Measurements from ENCODE around the gene ZNF354B. TPM values are rescaled to one million over a fixed set of nuclear protein-coding genes. Genes with fewer than 3 reads are reported as not detected.
A peak's percentile ranks its signal among the peaks of the same experiment; 100 is the strongest.
"Not testable (repeated sequence)": the region's sequence is repeated elsewhere in the genome, so short reads cannot be mapped to it uniquely, and the experiment has no call there.

The ZNF354B gene
- total RNA-seq, 2 donors from 2014 or later = 9.8 to 10.4 TPM

DNA sequence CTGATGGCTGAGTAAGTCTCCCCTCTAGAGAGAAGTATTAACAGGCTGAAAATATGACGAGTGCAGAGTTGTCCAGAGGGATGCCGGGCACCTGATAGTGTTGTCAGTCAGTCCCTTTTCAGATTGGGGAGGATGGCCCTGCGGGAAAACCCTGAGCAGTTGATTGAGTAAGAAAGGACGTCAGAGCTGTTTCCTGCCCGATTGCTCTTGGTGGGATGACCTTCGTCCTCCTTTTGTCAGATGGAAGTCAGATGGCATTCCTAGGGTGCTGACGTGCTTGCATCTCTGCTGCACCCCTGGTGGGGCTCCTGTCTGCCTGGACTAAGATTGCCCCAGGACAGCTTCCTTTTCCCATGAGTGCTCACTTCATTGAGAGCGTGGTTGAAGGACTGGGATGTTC, 9.8 kb downstream of the ZNF354B start:
- intact Hi-C loops (cut with DNase I, micrococcal nuclease) = no loop called here
- DNase-seq (no peak), ATAC-seq (no peak)

DNA sequence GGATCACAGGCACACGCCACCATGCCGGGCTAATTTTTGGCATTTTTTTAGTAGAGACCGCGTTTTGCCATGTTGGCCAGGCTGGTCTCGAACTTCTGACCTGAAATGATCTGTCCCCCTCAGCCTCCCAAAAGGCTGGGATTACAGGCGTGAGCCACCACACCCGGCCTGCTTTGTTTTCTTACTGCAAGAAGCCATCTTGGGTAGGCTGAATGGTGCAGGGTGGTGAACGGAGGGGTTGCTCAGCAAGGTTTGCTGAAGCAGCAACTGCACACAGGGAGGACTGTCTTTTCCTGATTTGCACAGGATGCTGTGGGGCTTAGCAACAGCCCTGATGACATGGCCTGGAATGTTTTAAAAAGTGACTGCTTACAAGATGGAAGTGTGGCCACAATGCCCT, 10.7 kb downstream of the ZNF354B start:
- no peak for DNase-seq
- ATAC-seq = no peak

GRCh38 chr5:178872302-178872701, 12.5 kb downstream of the ZNF354B start:
- DNase-seq = no peak
- intact Hi-C loops (cut with DNase I, micrococcal nuclease) = no loop called here
- ATAC-seq = no peak

More for the DNA sequence above, 10.7 kb downstream of the ZNF354B start:
- intact Hi-C loops (cut with DNase I, micrococcal nuclease) = no loop called here

DNA sequence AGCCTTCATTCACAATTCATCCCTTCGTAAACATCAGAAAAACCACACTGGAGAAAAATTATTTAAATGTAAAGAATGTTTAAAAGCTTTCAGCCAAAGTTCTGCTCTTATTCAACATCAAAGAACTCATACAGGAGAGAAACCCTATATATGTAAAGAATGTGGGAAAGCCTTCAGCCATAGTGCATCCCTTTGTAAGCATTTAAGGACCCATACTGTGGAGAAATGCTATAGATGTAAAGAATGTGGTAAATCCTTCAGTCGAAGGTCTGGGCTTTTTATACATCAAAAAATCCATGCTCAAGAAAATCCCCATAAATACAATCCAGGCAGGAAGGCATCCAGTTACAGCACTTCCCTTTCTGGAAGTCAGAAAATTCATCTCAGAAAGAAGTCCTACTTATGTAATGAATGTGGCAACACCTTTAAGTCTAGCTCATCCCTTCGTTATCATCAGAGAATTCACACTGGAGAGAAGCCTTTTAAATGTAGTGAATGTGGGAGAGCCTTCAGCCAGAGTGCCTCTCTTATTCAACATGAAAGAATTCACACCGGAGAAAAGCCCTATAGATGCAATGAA, 23.5 kb downstream of the ZNF354B start:
- intact Hi-C loops (cut with DNase I, micrococcal nuclease); DNase-seq; ATAC-seq: not testable (repeated sequence)

GRCh38 chr5:178883815-178884430, 24.2 kb downstream of the ZNF354B start:
- DNase-seq (no peak), ATAC-seq (no peak)
- intact Hi-C loops (cut with DNase I, micrococcal nuclease) = no loop called here

DNA sequence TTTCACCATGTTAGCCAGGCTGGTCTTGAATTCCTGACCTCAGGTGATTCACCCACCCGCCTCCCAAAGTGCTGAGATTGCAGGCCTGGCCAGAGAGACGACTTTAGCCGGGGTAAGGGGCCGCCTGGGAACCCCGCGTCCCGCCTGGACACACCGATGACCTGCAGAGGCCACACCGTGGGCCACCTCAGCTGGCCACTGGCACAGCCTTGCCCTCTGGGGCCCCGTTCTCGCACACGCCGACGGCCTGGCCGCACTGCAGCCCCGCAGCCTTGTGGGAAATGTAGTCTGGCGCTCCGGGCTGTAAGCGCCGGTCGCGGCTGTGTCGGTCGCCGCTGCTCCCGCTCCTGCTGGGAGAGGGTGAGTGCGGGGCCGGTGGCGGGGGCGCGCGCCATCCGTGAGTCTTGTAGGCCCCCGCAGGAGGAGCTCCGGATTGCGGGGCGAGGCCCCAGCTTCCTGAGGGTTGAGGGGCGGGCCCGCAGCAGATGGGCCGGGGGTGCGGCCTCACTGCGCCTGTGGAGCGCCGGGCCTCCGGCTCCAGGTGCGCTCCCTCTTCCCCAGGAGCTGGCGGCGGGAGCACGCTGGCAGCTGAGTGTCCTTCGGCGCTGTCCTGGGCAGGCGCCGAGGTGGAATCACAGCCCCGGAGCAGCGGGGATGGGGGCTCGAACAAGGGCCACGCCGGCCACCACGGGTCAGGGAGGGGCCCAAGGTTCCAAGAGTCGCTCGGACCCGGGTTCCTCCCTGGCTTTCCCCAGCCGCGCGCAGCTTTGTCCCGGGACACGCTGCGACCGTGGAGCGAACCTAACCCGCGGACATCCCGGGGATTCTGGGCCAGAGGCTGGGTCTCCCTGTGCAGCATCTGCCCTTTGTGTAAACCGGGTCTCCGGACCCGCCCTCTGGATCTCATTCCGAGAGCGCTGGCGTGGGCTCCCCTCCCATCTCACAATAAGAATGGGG, 36.1 kb downstream of the ZNF354B start, which contains the start of gene ZFP2:
TSS of gene ZFP2 (plus strand) at position 299 of the 957 bp plus-strand sequence. CDS start 35,401 bp downstream, outside the sequence.
- DNase-seq (peak; percentile 51 to 74), ATAC-seq (peak; percentile 98)
- intact Hi-C loops (cut with DNase I, micrococcal nuclease) = no loop called here

DNA sequence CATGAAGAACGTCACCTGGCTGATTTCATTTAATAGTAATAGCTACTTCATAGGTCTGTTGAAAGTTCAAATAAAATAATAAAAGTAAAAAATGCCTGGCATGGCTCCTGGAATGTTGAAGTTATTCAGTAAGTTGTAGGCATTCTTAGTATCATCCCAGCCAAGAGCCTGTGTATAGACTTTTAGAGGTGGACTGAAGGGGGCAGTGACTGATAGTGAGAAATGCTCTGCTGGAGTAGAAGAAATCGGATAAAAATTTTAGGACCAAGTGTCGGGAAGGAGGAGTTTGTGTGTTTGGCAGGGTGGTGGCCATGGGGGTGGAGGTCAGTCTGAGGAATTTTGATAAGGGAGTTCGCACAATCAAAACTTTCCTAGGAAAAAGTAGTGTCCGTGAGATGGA, 39.5 kb downstream of the ZNF354B start:
- intact Hi-C loops (cut with DNase I, micrococcal nuclease) = no loop called here
- ATAC-seq = no peak
- no peak for DNase-seq

DNA sequence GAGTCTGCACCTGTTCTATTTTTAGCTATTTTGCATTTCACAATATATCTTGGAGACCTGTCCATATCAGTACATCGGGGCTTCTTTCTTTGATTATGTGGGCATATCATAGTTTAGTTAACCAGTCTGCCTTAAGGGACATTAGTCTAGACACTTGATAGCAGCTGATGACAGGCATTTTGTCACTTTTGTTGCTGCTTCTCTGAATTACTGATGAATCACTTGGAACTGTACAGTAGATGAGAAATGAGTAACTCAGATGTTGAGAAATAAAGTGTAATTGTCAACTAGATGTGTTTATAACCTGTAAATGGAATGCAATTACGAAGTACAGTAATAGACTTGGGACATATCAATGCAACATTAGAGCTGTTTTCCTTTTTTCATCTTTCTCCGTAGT, 43.1 kb downstream of the ZNF354B start:
- ATAC-seq = no peak
- DNase-seq = no peak
- intact Hi-C loops (cut with DNase I, micrococcal nuclease) = no loop called here

GRCh38 chr5:178931846-178932760, 72.3 kb downstream of the ZNF354B start:
- ATAC-seq (no peak), DNase-seq (no peak)
- intact Hi-C loops (cut with DNase I, micrococcal nuclease) = no loop called here

Other genes starting within 250 kb of the ZNF354B start
- 10 to 100 TPM; 16.1 to 22.2 TPM for gene CLK4, start 232.9 kb upstream of the ZNF354B start, total RNA-seq
- gene ZNF354A, start 129.3 kb upstream of the ZNF354B start, total RNA-seq = 1 to 10 TPM; 8.3 to 9.7 TPM
- gene ZFP2, start 36.0 kb downstream of the ZNF354B start, total RNA-seq = 1 to 10 TPM in 1 of 2 donors, under 1 TPM in 1; 0.95 to 1.1 TPM
- gene ZNF454, start 81.2 kb downstream of the ZNF354B start, total RNA-seq = 1 to 10 TPM in 1 of 2 donors, under 1 TPM in 1; 0.70 to 1.3 TPM
- not detected for gene GRM6, start 135.4 kb downstream of the ZNF354B start, total RNA-seq
- 1 to 10 TPM; 2.7 to 4.3 TPM for gene ZNF879, start 163.9 kb downstream of the ZNF354B start, total RNA-seq
- gene ZNF354C, start 200.4 kb downstream of the ZNF354B start, total RNA-seq = 1 to 10 TPM; 1.1 to 1.7 TPM

Measured in left colon (tissue), 2 donors.